SU-DHL-6 (cell line): ENCODE results near the gene MTF1.

ENCODE experiments used
- CTCF ChIP-seq: fragments of 200-600 bp; sonication (generic); IDR thresholded peaks from one replicate; pipeline ENCODE4 v1.5.1; 2017; ENCODE audit warnings: antibody characterized with exemption, mild to moderate bottlenecking, low read length, moderate library complexity; ENCODE audit not compliant: insufficient read depth, poor library complexity, severe bottlenecking
- EZH2phosphoT487 ChIP-seq: fragments of 200-600 bp; sonication (generic), shearing (Covaris generic); conservative IDR thresholded peaks from 2 replicates; pipeline ENCODE4 v1.6.1; 2018; ENCODE audit warnings: mild to moderate bottlenecking, antibody characterized with exemption, low read length, moderate library complexity, mixed read lengths

DNA sequence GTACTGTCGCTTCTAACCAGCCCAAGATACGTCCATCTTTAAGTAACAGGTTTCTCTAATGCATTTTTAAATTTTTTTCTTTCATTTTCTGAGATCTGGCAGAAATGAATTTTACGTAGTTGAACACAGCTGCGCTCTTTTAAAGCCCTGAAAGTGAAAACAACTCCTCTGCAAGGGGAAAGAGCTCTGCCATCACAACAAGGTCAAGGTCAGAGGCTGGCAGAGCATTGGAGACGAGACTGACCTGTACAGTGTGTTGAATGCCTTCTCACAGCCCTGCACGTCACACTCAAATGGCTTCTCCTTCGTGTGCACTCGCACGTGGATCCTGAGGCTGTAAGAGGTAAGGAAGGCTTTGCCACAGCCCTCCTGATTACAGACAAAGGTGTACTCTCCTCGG, 19.7 kb downstream of the MTF1 start:
- TF ChIP-seq CTCF (no peak), EZH2phosphoT487 (no peak)
